Vagina (tissue), 2 donors: ENCODE results near the gene RAB44. TPM values are rescaled to one million over a fixed set of nuclear protein-coding genes. Genes with fewer than 3 reads are reported as not detected.

ENCODE experiments used
- DNase-seq, 2 donors: peaks; one replicate each; pipeline ENCODE4 v3.0.0-alpha.2; 2017; ENCODE audit errors: extremely low spot score in 2 of 2
- H3K27ac ChIP-seq: fragments of 200-600 bp; sonication (generic); one replicate; pipeline ENCODE4 v1.5.1; 2019
- H3K27me3 ChIP-seq: fragments of 200-600 bp; sonication (generic); one replicate; pipeline ENCODE4 v1.5.1; 2019
- H3K36me3 ChIP-seq, 2 donors: fragments of 200-600 bp; sonication (generic); one replicate each; pipeline ENCODE4 v1.5.1; 2017 to 2019
- H3K4me1 ChIP-seq: fragments of 200-600 bp; sonication (generic); one replicate; pipeline ENCODE4 v1.5.1; 2019
- H3K4me3 ChIP-seq, 2 donors: fragments of 200-600 bp; sonication (generic); 1 replicate in 1 of 2; 2 replicates in 1 of 2; pipeline ENCODE4 v1.5.1; 2016 to 2019
- H3K9me3 ChIP-seq: fragments of 200-600 bp; sonication (generic); one replicate; pipeline ENCODE4 v1.5.1; 2019
- CTCF ChIP-seq, 3 experiments: fragments of 450-650 bp in 2 of 3; fragments of 200-600 bp in 1 of 3; sonication (generic) in 1 of 3; IDR thresholded peaks; one replicate each; pipeline ENCODE4 v1.5.1; 2017 to 2019; ENCODE audit warnings: antibody characterized with exemption in 3 of 3, mild to moderate bottlenecking in 2 of 3, moderate library complexity in 2 of 3
- POLR2A ChIP-seq, 2 donors: fragments of 450-650 bp; IDR thresholded peaks; one replicate each; pipeline ENCODE4 v1.6.1; 2017; ENCODE audit warnings: antibody characterized with exemption in 2 of 2, mild to moderate bottlenecking in 2 of 2, moderate library complexity in 2 of 2
- POLR2AphosphoS5 ChIP-seq, 2 donors: sonication (generic); formaldehyde crosslinking; IDR thresholded peaks; one replicate each; pipeline ENCODE4 v1.9.0; 2017; ENCODE audit warnings: antibody characterized with exemption in 2 of 2, mild to moderate bottlenecking in 2 of 2, low read depth in 1 of 2; ENCODE audit not compliant: insufficient read depth in 1 of 2
- intact Hi-C: fragments of 100-400 bp; cut with DNase I; formaldehyde crosslinking; loops from one replicate; pipeline ENCODE4 v1.15.1; 2023
- total RNA-seq: library from RNA; depleted of rRNA; stranded (reverse); fragments of >200 nt; gene quantifications from one replicate; pipeline ENCODE4 v1.2.3, GENCODE V29; 2016

Gene RAB44
- total RNA-seq, 1 donor from 2014 or later, result 0.49 TPM

DNA sequence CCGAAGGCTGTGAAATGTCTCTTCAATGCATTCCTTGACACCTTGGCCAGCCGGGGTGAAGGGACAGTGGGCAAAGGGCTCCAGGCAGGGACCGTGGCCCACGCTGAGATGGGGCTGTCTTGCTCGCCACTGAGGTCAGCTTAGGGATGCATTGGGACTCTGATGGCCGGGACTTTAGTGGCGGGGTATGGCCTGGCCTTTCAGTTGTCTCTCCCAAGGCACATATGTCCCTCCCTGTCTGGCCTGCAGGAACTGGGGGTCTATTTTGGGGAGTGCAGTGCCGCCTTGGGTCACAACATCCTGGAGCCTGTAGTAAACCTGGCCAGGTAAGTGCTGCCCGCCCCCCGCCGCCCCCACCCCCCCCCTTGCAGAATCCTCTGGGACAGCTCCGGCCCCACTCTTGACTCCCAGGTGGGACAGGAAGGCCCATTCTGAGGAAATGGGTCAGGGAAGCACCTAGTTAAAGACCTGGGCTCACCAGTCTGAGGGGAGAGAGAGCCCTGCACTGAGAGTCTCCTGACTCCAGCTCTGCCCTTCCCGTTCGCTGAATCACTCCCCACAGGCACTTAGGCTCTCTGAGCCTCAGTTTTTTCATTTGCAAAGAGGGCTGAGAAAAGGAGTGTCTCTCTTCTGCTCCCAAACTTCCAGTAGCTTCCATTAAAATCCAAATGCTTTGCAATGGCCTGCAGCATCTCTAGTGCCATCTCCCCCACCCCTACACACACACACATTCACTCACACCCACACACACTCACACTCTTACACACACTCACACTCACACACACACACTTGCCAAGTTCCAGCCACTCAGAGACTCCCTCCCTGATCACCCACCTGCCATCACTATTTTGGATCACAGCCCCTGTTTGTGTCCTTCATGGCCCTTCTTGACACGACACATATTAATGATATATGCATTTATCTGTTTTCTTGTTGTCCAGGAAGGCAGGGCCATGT is 33.1 kb downstream of the RAB44 start:
- Histone ChIP-seq H3K4me1 (peaks cover 15% of the 10 kb centered on the region), H3K27me3 (no peaks in the 10 kb centered on the region), H3K36me3 (no peaks in the 10 kb centered on the region), H3K27ac (no peak overlapping the region), H3K9me3 (no peaks in the 10 kb centered on the region), H3K4me3 (no peak overlapping the region)
- DNase-seq, result no peak
- no peak for TF ChIP-seq POLR2AphosphoS5 (IDR thresholded peaks at IDR 0.05; ENCODE audit: insufficient read depth in 1 of 2, low read depth in 1 of 2)
- no peak for TF ChIP-seq CTCF (IDR thresholded peaks at IDR 0.05)
- TF ChIP-seq POLR2A (IDR thresholded peaks at IDR 0.05), result no peak
- intact Hi-C loops, result no loop called here

- intact Hi-C loops, result no loop called here
Observed at GRCh38 chr6:36731622-36732310, 34.1 kb downstream of the RAB44 start.

DNA sequence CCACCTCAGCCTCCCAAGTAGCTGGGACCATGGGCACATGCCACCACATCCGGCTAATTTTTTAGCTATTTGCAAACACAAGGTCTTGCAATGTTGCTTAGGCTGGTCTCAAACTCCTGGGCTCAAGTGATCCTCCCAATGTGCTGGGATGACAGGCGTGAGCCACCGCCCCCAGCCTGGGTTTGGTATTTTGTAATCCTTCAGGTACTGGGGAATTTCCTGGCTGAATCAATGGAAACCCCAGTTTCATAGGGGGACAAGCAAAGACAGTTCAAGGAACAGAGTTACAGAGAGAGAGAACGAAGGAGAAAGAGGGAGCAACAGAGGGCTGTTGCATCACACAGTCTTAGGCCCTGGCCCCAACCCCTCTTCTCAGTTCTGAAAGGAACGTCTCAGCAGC is 35.7 kb downstream of the RAB44 start:
- H3K27me3 ChIP-seq, result no peaks in the 10 kb centered on the region
- H3K27ac ChIP-seq, result no peak overlapping the region
- intact Hi-C loops, result no loop called here
- TF ChIP-seq POLR2AphosphoS5 (IDR thresholded peaks at IDR 0.05; ENCODE audit: insufficient read depth in 1 of 2, low read depth in 1 of 2), result no peak
- TF ChIP-seq POLR2A (IDR thresholded peaks at IDR 0.05), result no peak
- TF ChIP-seq CTCF (IDR thresholded peaks at IDR 0.05), result no peak
- DNase-seq, result no peak
- H3K4me3 ChIP-seq, result no peak overlapping the region
- H3K9me3 ChIP-seq, result no peaks in the 10 kb centered on the region
- H3K36me3 ChIP-seq, result no peaks in the 10 kb centered on the region
- peaks cover 20% of the 10 kb centered on the region for H3K4me1 ChIP-seq

More at GRCh38 chr6:36731622-36732310, 34.1 kb downstream of the RAB44 start:
- no peak for DNase-seq
- no peak overlapping the region for H3K27ac ChIP-seq
- no peaks in the 10 kb centered on the region for H3K36me3 ChIP-seq
- H3K27me3 ChIP-seq, result no peaks in the 10 kb centered on the region
- no peak overlapping the region for H3K4me3 ChIP-seq
- H3K9me3 ChIP-seq, result no peaks in the 10 kb centered on the region
- H3K4me1 ChIP-seq, result peaks cover 20% of the 10 kb centered on the region
- TF ChIP-seq POLR2AphosphoS5 (IDR thresholded peaks at IDR 0.05; ENCODE audit: insufficient read depth in 1 of 2, low read depth in 1 of 2), result no peak
- TF ChIP-seq POLR2A (IDR thresholded peaks at IDR 0.05), result no peak
- no peak for TF ChIP-seq CTCF (IDR thresholded peaks at IDR 0.05)

- intact Hi-C loops, result loop anchor here (5.0 kb wide), 1 partner anchor 52 kb away; no protein-coding TSS in a partner anchor
- Histone ChIP-seq H3K9me3 (no peaks in the 10 kb centered on the region), H3K27me3 (no peaks in the 10 kb centered on the region), H3K36me3 (no peaks in the 10 kb centered on the region), H3K4me3 (no peak overlapping the region), H3K27ac (peak overlapping the region; percentile 85), H3K4me1 (peaks cover 20% of the 10 kb centered on the region)
- DNase-seq, result no peak
- TF ChIP-seq POLR2A (IDR thresholded peaks at IDR 0.05) (no peak), POLR2AphosphoS5 (IDR thresholded peaks at IDR 0.05; ENCODE audit: insufficient read depth in 1 of 2, low read depth in 1 of 2) (no peak), CTCF (IDR thresholded peaks at IDR 0.05) (no peak)
Observed at GRCh38 chr6:36734486-36735060, 36.9 kb downstream of the RAB44 start.
